Omental fat pad (tissue), 4 donors: ENCODE data around the gene CTSO. TPM values are rescaled to one million over a fixed set of nuclear protein-coding genes. Genes with fewer than 3 reads are reported as not detected.
"Not testable (repeated sequence)": the region's sequence is repeated elsewhere in the genome, so short reads cannot be mapped to it uniquely, and the experiment has no call there.

Source experiments
- ATAC-seq: fragments of 150-250 bp; one replicate; pipeline ENCODE4 v1.9.1; 2016; ENCODE audit warnings: mild to moderate bottlenecking, moderate library complexity; ENCODE audit not compliant: low FRiP score
- DNase-seq: peaks from one replicate; pipeline ENCODE4 v3.0.0-alpha.2; 2019; ENCODE audit warnings: low spot score
- CTCF ChIP-seq, 3 donors: fragments of 450-650 bp; IDR thresholded peaks; one replicate each; pipeline ENCODE4 v1.5.1; 2016 to 2017; ENCODE audit warnings: antibody characterized with exemption in 3 of 3, mild to moderate bottlenecking in 3 of 3, moderate library complexity in 2 of 3
- total RNA-seq, 4 donors: library from RNA; depleted of rRNA; stranded (reverse); fragments of >200 nt; gene quantifications; one replicate each; pipeline ENCODE4 v1.1.0, GENCODE V29; 2016

The CTSO gene
- total RNA-seq, 4 donors from 2014 or later, result 15.3 to 47.1 (median 20.9) TPM

GRCh38 chr4:155946486-155946885, 7.2 kb downstream of the CTSO start:
- ATAC-seq (no peak), DNase-seq (no peak)
- TF ChIP-seq CTCF (IDR thresholded peaks at IDR 0.05), result no peak

GRCh38 chr4:155944516-155944915, 9.2 kb downstream of the CTSO start:
- ATAC-seq (no peak), DNase-seq (no peak)
- TF ChIP-seq CTCF (IDR thresholded peaks at IDR 0.05), result no peak

- ATAC-seq (no peak), DNase-seq (no peak)
- no peak for TF ChIP-seq CTCF (IDR thresholded peaks at IDR 0.05)
Measured at GRCh38 chr4:155943605-155944291, 9.9 kb downstream of the CTSO start.

GRCh38 chr4:155941820-155942219, 11.8 kb downstream of the CTSO start:
- ATAC-seq (no peak), DNase-seq (no peak)
- no peak for TF ChIP-seq CTCF (IDR thresholded peaks at IDR 0.05)

- DNase-seq, result no peak
- ATAC-seq, result no peak
- TF ChIP-seq CTCF (IDR thresholded peaks at IDR 0.05), result no peak
Measured at GRCh38 chr4:155941085-155941790, 12.4 kb downstream of the CTSO start.

- DNase-seq (no peak), ATAC-seq (no peak)
- no peak for TF ChIP-seq CTCF (IDR thresholded peaks at IDR 0.05)
Measured at GRCh38 chr4:155935389-155935986, 18.2 kb downstream of the CTSO start.

GRCh38 chr4:155934634-155935033, 19.0 kb downstream of the CTSO start:
- ATAC-seq, DNase-seq: not testable (repeated sequence)
